ENCODE data around the gene MYOZ3. TPM values are rescaled to one million over a fixed set of nuclear protein-coding genes. Genes with fewer than 3 reads are reported as not detected.

MYOZ3 gene
- total RNA-seq, 1 experiment from 2014 or later, result 1.7 TPM

- DNase-seq (ENCODE audit: low read depth, low spot score) (no peak), ATAC-seq (no peak)
- Histone ChIP-seq H3K4me1 (ENCODE audit: control insufficient read depth, insufficient read depth, low read length) (no peaks in the 10 kb centered on the region), H3K27me3 (ENCODE audit: control insufficient read depth, insufficient read depth, low read length) (no peaks in the 10 kb centered on the region), H3K27ac (ENCODE audit: low read length) (no peak overlapping the region), H3K9me3 (ENCODE audit: control insufficient read depth, insufficient read depth, low read depth, low read length) (no peaks in the 10 kb centered on the region), H3K36me3 (ENCODE audit: control insufficient read depth, insufficient read depth, low read length) (peaks cover 51% of the 10 kb centered on the region), H3K4me3 (ENCODE audit: low read depth in 2 of 2, low read length in 2 of 2) (no peak overlapping the region)
- ChIA-PET POLR2A (no interaction called here), CTCF (no interaction called here)
- intact Hi-C loops (cut with micrococcal nuclease; ENCODE audit: unreplicated experiment), result no loop called here
- in situ Hi-C loops (cut with HindIII; ENCODE audit: low pct_unique_long_range_greater_than_20kb, low sequenced_read_pairs), result no loop called here
- TF ChIP-seq SIN3A (IDR thresholded peaks at IDR 0.05; ENCODE audit: borderline replicate concordance, insufficient read depth, low read depth, low read length) (no peak), POLR2AphosphoS5 (IDR thresholded peaks at IDR 0.05; ENCODE audit: low read depth, low read length) (no peak)
- no TSS peak for BruUV-seq (replicated peaks)
Measured at GRCh38 chr5:150692276-150692675, 31.2 kb downstream of the MYOZ3 start.

- H3K36me3 ChIP-seq (ENCODE audit: control insufficient read depth, insufficient read depth, low read length), result peaks cover 63% of the 10 kb centered on the region
- in situ Hi-C loops (cut with HindIII; ENCODE audit: low pct_unique_long_range_greater_than_20kb, low sequenced_read_pairs) (no loop called here), intact Hi-C loops (cut with micrococcal nuclease; ENCODE audit: unreplicated experiment) (no loop called here)
- DNase-seq (ENCODE audit: low read depth, low spot score) (no peak), ATAC-seq (no peak)
- CTCF ChIA-PET, result no interaction called here
- peaks cover 5% of the 10 kb centered on the region; the same call in 1 of the 2 replicates for H3K4me1 ChIP-seq (ENCODE audit: control insufficient read depth, insufficient read depth, low read length)
- no peak overlapping the region for H3K27ac ChIP-seq (ENCODE audit: low read length)
- POLR2A ChIA-PET, result no interaction called here
- no peak for TF ChIP-seq REST (IDR thresholded peaks at IDR 0.05; ENCODE audit: insufficient read depth in 1 of 2, low read depth in 2 of 2, low read length in 1 of 2)
- no peak for TF ChIP-seq POLR2AphosphoS5 (IDR thresholded peaks at IDR 0.05; ENCODE audit: low read depth, low read length)
- TF ChIP-seq SIN3A (IDR thresholded peaks at IDR 0.05; ENCODE audit: borderline replicate concordance, insufficient read depth, low read depth, low read length), result no peak
- no peak for TF ChIP-seq CTCF (IDR thresholded peaks at IDR 0.05)
- TF ChIP-seq TCF7L2 (IDR thresholded peaks at IDR 0.05; ENCODE audit: low read depth, low read length), result no peak
- BruUV-seq (replicated peaks), result no TSS peak
- H3K27me3 ChIP-seq (ENCODE audit: control insufficient read depth, insufficient read depth, low read length), result no peaks in the 10 kb centered on the region
- H3K4me3 ChIP-seq (ENCODE audit: low read depth in 2 of 2, low read length in 2 of 2), result no peak overlapping the region
- no peaks in the 10 kb centered on the region for H3K9me3 ChIP-seq (ENCODE audit: control insufficient read depth, insufficient read depth, low read depth, low read length)
Measured at GRCh38 chr5:150694612-150695011, 33.6 kb downstream of the MYOZ3 start.

GRCh38 chr5:150700246-150700593, 39.2 kb downstream of the MYOZ3 start:
- POLR2A ChIA-PET, result no interaction called here
- in situ Hi-C loops (cut with HindIII; ENCODE audit: low pct_unique_long_range_greater_than_20kb, low sequenced_read_pairs) (no loop called here), intact Hi-C loops (cut with micrococcal nuclease; ENCODE audit: unreplicated experiment) (loop anchor here (5.0 kb wide), 1 partner anchor 138 kb away; no protein-coding TSS in a partner anchor)
- Histone ChIP-seq H3K27ac (ENCODE audit: low read length) (peak overlapping the region; percentile 90), H3K27me3 (ENCODE audit: control insufficient read depth, insufficient read depth, low read length) (no peaks in the 10 kb centered on the region), H3K9me3 (ENCODE audit: control insufficient read depth, insufficient read depth, low read depth, low read length) (no peaks in the 10 kb centered on the region), H3K4me3 (ENCODE audit: low read depth in 2 of 2, low read length in 2 of 2) (peak overlapping the region; percentile 89 to 98), H3K4me1 (ENCODE audit: control insufficient read depth, insufficient read depth, low read length) (peaks cover 14% of the 10 kb centered on the region), H3K36me3 (ENCODE audit: control insufficient read depth, insufficient read depth, low read length) (peaks cover 31% of the 10 kb centered on the region)
- CTCF ChIA-PET, result interaction anchor here (1.0 to 1.2 kb wide), 3 partner anchors 79 to 146 kb away, joined by 3 to 4 read pairs (median 3); partner anchors contain the start of genes IRGM and SMIM3
- BruUV-seq (replicated peaks), result no TSS peak
- no peak for DNase-seq (ENCODE audit: low read depth, low spot score)
- TF ChIP-seq SIN3A (IDR thresholded peaks at IDR 0.05; ENCODE audit: borderline replicate concordance, insufficient read depth, low read depth, low read length), result no peak
- ATAC-seq, result peak; percentile 4; the same call in 1 of the 2 replicates
